HG02981 (cell line): ENCODE measurements around the gene CAP2.
"Not testable (repeated sequence)": the region's sequence is repeated elsewhere in the genome, so short reads cannot be mapped to it uniquely, and the experiment has no call there.

ENCODE experiments used
- ATAC-seq: cut with Tn5 transposase; IDR thresholded peaks from one replicate; pipeline ENCODE4 v1.9.1; 2021; ENCODE audit warnings: mild to moderate bottlenecking, moderate library complexity; ENCODE audit not compliant: unreplicated experiment

The CAP2 gene

DNA sequence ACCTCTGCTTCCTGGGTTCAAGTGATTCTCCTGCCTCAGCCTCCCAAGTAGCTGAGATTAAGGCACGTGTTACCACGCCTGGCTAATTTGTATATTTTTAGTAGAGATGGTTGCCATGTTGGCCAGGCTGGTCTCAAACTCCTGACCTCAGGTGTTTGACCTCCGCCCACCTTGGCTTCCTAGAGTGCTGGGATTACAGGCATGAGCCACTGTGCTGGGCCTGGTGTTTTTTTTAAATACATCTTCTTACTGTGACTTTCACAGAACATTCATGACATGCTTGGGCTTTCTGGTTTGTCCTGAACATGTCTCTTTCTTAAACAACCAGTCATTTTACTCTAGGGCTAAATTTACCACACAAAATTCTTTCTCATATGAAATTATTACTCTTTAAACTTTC, 172.0 kb downstream of the CAP2 start:
- ATAC-seq: no peak

DNA sequence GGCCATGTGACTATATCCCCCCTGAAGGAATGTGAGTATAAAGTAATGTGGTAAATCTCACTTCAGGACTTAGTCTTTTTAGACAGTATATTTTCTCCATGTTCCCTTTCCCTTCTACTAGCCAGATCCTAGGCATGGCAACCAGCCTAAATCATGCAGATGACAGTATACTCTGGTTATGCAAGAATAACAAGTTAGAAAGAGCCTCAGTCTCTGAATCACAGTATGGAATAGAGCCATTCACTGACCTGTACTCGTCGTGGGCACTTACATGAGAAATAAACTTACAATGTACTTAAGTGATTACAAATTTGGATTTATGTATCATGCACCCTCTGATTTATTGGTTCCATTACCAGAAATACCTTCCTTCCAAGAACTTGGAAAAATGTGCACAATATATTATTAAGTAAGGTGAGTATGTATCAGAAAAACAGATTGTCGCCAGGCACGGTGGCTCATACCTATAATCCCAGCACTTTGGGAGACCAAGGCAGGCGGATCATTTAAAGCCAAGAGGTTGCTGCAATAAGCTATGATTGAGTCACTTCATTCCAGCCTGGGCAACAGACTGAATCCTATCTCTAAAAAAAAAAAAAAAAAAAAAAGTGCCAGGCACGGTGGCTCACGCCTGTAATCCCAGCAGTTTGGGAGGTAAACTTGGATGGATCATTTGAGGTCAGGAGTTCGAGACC, 181.6 kb downstream of the CAP2 start:
- no peak for ATAC-seq

DNA sequence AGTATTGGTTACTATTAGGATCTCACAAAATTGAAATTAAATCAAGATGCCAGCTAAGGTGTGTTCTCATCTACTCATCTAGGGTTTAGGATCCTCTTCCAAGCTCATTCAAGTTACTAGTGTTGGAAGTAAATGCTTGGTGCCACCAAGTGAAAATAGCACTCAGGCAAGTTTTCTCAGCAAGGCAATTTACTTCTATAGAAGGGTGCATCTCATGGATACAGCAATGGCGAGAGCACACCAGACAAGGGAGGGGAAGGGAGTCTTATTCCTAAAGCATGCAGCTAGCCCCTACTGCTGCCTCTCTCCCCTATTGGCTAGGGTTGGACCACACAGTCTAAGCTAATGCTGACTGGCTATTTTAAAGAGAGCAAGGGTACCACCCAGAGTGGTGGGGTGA, 183.7 kb downstream of the CAP2 start:
- no peak for ATAC-seq

DNA sequence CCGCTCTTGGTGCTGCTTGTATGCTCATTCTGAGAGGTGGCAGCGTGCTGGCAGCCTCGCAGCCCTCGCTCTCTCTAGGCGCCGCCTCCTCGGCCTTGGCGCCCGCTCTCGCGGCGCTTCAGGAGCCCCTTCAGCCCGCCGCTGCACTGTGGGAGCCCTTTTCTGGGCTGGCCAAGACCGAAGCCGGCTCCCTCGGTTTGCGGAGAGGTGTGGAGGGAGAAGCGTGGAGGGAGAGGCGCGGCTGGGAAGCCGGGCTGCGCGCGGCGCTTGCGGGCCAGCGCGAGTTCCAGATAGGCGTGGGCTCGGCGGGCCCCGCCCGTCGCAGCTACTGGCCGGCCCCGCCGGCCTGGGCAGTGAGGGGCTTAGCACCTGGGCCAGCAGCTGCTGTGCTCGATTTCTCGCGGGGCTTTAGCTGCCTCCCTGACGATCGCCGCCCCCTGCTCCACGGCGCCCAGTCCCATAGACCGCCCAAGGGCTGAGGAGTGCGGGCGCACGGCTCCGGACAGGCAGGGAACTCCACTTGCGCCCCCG, 187.2 kb downstream of the CAP2 start:
- peak; percentile 54 for ATAC-seq

DNA sequence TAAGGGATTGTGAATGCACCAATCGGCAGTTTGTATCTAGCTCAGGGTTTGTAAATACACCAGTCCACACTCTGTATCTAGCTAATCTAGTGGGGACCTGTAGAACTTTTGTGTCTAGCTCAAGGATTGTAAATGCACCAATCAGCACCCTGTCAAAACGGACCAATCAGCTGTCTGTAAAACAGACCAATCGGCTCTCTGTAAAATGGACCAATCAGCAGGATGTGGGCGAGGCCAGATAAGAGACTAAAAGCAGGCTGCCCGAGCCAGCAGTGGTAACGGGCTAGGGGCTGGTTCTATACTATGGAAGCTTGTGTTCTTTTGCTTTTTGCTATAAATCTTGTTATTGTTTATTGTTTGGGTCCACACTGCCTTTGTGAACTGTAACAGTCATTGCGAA, 187.9 kb downstream of the CAP2 start:
- not testable (repeated sequence) for ATAC-seq

DNA sequence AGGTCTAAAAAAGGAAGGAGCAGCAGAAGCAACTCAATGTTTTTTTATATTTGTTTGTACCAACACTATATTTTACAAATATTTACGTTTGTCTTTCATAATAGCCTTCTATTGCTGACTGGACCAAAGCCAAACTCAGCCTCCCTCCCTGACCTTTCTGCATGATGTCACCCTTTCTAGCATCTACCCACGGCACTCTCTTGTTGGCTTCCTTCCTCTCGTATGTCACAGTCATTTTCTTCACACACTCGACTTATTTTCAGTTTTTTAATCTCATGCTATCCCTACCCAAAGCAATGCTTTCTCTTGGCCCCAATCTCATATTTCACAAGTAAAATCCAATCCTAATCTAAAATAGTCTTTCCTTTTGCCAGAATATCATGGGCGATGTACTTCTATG, 190.4 kb downstream of the CAP2 start:
- no peak for ATAC-seq

DNA sequence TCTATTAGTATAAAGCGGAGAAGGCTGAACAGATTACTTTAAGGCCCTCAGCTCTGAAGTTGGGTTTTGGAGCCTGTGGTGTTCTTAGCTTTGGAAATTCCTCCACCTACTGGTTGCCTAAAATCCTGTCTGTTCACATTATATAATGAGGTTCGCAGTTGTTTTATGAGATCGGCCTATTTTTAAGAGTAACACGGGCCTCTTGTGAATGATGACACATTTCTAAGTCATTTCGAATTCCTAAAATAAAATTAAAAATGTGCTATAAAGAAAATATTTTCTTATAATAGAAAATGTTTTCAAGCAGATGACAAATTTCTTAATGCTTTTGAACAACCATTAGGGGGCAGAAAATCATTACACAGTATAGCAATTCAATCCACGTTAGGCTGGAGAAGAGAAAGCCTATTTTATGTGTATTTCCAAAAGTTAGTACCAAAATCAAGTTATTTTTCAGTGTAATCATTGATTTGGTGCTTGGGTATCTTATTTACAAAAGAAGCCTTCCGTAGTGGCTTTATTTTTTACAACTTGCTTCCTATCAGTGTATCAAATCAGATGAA, 190.9 kb downstream of the CAP2 start:
- peak; percentile 49 for ATAC-seq

DNA sequence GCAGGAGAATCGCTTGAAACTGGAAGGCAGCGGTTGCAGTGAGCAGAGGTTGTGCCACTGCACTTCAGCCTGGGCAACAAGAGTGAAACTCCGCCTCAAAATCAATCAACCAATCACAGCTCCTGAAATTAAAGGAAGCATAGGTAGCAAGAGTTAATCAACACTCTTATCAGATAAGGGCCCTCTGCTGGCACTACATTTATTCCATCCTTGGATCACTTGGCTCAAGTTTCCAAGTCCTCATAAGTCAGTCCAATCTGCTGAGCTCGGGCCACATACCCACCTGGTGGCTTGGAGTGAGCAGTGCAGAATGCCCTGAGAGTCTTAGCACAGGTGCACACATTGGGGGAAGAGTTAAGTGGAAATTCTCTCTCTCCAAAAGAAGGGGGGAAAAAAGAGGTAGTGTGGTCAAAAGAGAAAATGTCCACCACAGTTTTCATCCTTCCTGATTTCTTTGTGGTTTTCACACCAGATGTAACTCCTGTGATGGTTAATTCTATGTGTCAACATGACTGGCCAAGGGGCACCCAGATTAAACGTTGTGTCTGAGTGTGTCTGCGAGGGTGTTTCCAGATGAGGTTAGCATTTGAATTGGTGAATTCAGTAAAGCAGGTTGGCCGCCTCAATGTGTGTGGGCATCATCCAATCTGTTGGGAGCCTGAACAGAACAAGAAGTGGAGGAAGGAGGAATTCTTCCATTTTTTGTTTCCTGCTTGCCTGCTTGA, 192.5 kb downstream of the CAP2 start:
- ATAC-seq: no peak

DNA sequence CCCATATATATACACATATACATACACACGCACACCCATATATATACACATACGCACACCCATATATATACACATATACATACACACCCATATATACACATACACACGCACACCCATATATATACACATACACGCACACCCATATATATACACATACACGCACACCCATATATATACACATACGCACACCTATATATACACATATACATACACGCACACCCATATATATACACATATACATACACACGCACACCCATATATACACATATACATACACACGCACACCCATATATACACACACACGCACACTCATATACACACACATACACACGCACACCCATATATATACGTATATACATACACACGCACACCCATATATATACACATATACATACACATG, 193.2 kb downstream of the CAP2 start:
- ATAC-seq: not testable (repeated sequence)

DNA sequence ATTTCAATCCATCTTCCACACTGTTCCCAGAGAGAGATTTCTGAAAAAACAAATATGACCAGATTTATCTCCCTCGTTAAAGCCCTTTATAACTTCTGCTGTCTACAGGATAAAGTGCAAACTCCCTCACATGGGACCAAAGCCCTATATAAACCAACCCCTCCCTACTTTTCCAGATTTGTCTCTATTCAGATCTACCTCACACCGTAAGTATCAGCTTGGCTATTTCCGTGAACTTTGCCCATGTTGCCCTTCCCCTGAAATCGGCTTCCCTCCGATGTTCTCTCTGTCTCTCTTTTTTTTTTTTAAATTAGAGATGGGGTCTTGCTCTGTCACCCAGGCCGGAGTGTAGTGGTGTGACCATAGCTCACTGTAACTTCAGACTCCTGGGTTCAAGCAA, 194.6 kb downstream of the CAP2 start:
- ATAC-seq: no peak

DNA sequence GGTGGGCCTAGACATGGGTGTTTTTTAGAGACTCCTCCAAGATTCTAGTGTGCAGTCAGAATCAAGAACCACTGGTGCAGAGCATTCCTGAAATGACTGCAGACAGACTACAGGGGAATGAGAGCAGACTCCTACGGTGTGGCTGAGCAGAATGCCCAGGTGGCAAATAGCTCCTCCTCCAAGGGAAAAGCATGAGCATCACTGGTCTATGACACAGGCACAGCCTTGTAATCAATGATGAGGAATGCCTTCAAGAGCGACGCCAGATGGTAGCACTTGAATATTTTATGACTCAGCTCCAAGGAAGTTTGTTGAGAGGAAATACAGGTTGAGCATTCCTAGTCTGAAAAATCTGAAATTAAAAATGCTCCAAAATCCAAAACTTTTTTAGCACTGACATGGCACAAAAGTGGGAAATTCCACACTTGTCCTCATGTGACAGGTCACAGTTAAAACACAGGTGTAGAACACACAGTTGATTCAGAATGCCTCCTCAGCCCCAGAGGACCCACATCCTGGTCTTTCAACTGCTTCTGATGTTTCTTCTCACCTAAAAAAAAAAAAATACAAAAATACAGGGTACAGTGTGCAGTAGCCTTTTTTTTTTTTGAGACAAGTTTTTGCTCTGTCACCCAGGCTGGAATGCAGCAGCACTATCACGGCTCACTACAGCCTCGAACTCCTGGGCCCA, 196.2 kb downstream of the CAP2 start:
- ATAC-seq: no peak

DNA sequence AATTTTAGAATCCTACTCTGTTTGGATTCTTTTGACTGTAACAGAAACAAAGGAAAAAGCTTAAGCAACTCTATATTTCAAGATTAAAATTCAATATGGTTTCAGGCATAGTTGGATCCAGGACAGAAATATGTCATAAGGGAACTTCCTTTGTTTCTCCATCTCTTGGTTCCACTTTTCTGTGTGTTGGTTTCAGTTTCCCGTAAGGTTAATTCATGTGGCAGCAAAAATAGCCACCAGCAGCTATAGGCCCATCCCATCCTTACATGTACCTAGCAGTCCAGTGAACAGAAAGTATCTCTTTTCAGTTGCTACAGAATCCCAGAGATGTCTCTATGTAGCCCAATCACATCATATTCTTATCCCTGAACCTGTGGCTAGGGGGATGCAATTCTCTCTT, 197.9 kb downstream of the CAP2 start:
- ATAC-seq: no peak

DNA sequence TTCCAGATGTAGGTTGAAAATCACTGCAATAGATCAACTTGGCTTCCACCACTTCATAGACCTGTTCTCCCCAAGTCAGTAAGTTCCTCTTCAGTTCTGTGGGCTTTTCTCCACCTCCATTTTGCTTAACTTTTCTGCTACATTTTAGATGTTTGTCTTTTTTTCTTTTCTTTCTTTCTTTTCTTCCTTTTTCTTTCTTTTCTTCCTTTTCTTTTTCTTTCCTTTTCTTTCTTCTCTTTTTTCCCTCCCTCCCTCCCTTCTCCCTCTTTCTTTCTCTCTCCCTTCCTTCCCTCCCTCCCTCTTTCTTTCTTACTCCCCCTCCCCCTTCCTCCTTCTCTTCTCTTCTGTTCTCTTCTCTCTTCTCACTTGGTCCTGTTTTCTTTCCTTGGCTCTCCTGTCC, 199.9 kb downstream of the CAP2 start:
- no peak for ATAC-seq

DNA sequence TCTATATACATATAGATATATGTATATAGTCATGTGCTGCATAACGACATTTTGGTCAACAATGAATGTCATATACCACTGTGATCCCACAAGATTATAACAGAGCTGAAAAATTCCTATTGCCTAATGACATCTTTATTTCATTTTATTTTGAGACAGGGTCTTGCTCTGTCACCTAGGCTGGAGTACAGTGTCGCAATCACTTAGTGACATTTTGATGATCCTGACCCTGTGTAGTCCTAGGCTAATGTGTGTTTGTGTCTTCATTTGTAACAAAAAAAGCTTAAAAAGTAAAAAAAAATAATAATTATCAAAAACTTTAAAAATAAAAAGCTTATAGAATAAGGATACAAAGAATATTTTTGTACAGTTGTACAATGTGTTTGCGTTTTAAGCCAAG, 202.7 kb downstream of the CAP2 start:
- ATAC-seq: no peak

DNA sequence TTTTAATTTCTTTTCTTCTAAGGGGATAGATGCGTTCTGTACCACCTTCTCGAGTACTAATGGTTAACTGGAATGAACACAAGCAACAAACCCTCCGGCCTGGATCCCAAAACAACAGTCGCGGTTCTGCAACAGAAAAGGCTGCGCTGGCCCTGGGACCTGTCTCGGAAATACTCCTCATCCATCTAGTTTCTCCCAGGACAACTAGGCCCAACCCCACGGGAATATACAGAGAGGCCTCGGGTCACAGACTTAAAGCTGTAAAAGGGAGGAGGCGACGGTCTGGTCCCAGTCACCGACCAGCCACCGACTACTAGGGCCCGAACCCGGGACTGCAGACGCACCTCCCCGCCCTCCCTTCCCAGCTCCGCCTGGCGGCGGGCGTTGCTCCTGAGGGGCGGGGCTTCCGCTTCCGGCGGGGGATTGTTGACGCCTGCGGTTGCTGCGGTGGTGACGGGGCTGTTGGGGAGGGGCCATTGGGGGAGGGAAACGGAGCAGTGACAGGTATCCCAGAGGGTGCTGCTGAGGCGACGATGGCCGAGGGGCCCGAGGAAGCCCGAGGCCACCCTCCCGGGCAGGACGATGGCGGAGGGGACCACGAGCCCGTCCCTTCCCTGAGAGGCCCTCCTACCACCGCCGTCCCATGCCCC, 206.6 kb downstream of the CAP2 start, which contains the start of gene FAM8A1:
Gene FAM8A1 (plus strand): TSS at position 426 of the 650 bp plus-strand sequence. CDS start 108 bp downstream, at position 534.
- ATAC-seq: peak; percentile 81

DNA sequence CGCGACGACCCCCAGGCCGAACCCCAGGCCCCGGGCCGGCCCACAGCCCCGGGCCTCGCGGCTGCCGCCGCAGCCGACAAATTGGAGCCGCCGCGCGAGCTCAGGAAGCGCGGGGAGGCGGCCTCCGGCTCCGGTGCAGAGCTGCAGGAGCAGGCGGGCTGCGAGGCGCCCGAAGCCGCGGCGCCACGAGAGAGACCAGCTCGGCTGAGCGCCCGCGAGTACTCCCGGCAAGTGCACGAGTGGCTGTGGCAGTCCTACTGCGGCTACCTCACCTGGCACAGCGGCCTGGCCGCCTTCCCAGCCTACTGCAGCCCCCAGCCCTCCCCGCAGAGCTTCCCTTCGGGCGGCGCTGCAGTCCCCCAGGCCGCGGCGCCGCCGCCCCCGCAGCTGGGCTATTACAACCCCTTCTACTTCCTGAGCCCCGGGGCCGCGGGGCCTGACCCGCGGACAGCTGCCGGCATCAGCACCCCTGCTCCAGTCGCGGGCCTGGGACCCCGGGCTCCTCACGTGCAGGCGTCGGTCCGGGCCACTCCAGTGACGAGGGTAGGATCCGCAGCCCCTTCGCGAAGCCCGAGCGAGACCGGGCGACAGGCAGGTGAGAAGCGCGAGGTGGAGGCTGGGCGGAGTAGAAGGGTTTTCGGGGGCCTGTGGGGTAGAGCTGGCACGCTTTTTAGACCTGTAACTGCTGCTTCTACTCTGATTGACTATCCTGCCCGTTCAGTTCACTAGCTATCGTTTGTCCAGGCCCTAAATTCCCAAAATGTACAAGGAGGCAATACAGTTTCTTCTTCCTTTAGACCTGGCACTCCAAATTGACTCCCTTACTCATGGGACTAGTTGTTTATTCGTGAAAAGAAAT, 207.4 kb downstream of the CAP2 start:
- ATAC-seq: peak; percentile 49

DNA sequence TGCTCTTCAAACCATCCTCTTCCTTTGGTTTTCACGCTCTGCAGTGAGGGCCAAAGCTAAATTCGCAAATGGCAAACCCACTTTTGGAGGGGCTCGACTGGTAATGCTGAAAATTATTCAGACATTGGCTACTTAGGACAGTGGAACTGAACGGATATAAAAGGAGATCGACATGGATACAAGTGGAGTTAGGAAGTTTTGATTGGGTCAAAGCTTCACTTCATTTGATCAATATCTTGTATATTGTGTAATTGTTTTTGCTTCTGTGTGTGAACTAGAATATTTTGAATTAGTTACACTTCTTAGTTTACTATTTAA, 207.9 kb downstream of the CAP2 start:
- no peak for ATAC-seq

DNA sequence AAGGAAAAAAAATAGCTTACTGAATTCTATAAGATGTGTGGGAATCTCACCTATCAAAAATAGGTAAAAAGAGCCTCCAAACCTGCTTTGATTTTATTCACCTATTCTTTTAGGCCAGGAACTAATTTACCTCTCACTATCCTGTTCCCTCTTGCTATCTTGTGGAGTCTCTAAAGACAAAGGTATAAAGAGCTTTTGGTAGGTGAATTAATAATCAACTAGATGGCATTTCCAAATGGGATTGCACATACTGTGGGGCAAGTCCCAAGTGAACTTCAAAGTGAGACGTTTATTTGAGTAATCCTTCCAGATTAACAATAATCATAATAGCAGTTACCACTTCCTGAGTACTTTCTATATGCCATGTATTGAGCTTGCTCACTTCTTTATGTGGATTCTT, 209.5 kb downstream of the CAP2 start:
- ATAC-seq: no peak

DNA sequence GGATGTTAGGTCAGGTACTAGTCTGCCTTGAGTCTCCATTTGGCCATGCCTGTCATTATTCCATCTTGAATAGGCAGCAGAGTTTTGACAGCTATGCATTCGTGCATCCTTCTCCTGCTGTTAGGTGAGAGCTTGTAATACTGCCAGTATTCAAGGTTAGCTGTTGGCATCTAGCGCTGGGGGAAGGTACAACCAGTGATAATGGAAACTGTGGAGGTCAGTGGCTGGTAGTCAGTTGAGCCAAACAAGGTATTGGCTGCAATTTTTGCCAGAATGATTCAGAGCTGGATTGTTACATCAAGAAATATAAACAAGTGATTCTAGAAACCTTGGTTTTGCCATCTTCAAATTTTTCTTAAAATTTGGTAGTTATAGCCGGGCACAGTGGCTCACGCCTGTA, 213.2 kb downstream of the CAP2 start:
- no peak for ATAC-seq
